SHP77 (cell line): ENCODE results near the gene HOXD8.

ENCODE experiments used
- DNase-seq, 2 experiments: peaks; one replicate each; lab custom pipeline; 2025; lab: John Stamatoyannopoulos, UW

Gene HOXD8

GRCh38 chr2:176147800-176148496 lies 18.4 kb downstream of the HOXD8 start:
- no peak for DNase-seq

- DNase-seq: no peak
These were observed 19.4 kb downstream of the HOXD8 start for GRCh38 chr2:176148751-176149421.

GRCh38 chr2:176149481-176149938 lies 20.0 kb downstream of the HOXD8 start:
- DNase-seq: no peak

- DNase-seq: no peak
These were observed 20.6 kb downstream of the HOXD8 start for GRCh38 chr2:176149939-176150583.

- DNase-seq: no peak
These were observed 21.3 kb downstream of the HOXD8 start for GRCh38 chr2:176150584-176151441.

- DNase-seq: no peak
These were observed 22.2 kb downstream of the HOXD8 start, which contains the start of gene HOXD4 for GRCh38 chr2:176151442-176152287. TSS of gene HOXD4 (plus strand) at chr2:176151550. CDS start at chr2:176151634, 84 bp downstream.

- DNase-seq: no peak
These were observed 23.1 kb downstream of the HOXD8 start for GRCh38 chr2:176152350-176153181.

GRCh38 chr2:176154576-176155252 lies 25.2 kb downstream of the HOXD8 start:
- DNase-seq: no peak

GRCh38 chr2:176155356-176156044 lies 26.0 kb downstream of the HOXD8 start:
- DNase-seq: no peak

- DNase-seq: no peak
These were observed 26.8 kb downstream of the HOXD8 start for GRCh38 chr2:176156301-176156806.

- no peak for DNase-seq
These were observed 27.4 kb downstream of the HOXD8 start, which contains the start of gene HOXD3 for GRCh38 chr2:176156807-176157498. TSS of gene HOXD3 (plus strand) at chr2:176157307. CDS start at chr2:176169115, 11,808 bp downstream.

- peak in 1 of 2 experiments; percentile 29 for DNase-seq
These were observed 28.1 kb downstream of the HOXD8 start for GRCh38 chr2:176157499-176158185.

- no peak for DNase-seq
These were observed 28.7 kb downstream of the HOXD8 start for GRCh38 chr2:176158186-176158591.

GRCh38 chr2:176158855-176159662 lies 29.6 kb downstream of the HOXD8 start:
- DNase-seq: no peak

GRCh38 chr2:176159663-176160250 lies 30.3 kb downstream of the HOXD8 start:
- DNase-seq: no peak
